DLD1 (cell line): ENCODE results near the gene UQCC2.

Source experiments
- in situ Hi-C: cut with HindIII; loops from 2 replicates; pipeline ENCODE4 v1.10.0; 2017; ENCODE audit warnings: low sequenced_read_pairs

The UQCC2 gene

GRCh38 chr6:33678233-33678931 lies 33.1 kb downstream of the UQCC2 start:
- in situ Hi-C loops: no loop called here

DNA sequence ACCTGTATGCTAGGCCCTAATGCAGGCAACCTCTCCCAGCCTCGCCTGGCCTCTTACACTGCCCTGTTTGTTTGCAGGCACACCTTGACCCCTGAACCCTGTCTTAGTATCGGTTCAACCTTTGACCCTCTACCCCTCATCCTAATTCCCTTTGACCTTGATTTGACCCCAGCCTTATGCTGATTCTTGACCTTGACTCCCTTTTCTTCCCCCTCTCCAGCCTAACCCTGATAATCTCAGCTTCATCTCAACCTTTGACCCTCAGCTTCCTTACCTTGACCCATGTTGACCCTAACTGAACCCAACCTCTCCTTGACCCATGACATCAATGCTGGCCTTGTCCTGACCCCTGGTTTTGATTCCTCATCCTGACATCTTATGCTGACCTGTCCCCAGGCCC lies 33.8 kb downstream of the UQCC2 start:
- in situ Hi-C loops: no loop called here

DNA sequence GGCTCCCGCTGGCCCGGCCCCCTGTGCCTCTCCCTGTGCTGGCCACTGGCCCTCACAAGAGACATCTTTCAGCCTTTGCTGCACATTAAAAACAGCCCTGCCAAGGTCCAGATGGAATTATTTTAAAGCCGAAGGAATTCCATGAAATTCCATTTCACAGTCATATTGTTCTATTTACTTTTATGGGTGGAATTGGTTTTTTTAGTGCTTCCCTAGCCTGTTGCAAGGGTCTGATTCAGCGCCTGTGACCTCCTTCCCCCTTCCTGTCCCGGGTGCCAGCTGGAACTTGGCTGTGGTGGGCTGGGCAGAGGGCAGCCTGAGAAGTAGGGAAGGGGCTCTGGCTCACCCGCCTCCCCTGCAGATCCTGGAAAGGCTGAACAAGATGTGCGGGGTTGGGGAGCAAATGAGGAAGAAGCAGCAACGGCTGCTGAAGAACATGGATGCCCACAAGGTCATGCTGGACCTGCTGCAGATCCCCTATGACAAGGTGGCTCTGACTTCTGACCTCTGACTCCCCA lies 34.3 kb downstream of the UQCC2 start:
- in situ Hi-C loops: no loop called here

DNA sequence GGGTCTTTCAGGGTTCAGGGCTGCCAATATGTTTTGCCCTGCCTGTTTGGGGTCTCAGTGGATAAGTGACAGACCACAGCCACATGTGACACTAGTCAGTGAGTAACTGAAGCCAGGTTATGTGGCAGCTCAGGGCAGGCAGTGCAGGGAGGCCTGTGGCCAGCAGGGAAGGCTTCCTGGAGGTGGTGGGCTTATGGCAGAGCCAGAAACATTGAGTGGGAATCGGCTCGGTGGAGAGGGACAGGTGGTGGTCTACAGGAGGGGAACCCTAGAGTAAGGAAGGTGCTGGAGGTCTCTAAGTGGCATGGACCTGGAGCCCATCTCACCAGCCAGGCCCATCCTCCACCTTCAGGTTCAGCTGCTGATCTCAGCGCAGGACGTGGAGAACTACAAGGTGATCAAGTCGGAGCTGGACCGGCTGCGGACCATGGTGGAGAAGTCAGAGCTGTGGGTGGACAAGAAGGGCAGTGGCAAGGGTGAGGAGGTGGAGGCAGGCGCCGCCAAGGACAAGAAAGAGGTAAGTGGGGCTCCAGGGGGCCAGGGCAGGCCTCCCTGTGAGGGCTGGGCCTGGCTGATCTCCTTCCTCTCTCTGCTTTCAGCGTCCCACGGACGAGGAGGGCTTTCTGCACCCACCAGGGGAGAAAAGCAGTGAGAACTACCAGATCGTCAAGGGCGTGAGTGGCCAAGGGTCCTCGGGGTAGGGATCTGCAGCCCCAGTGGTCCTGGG lies 34.9 kb downstream of the UQCC2 start:
- in situ Hi-C loops: no loop called here

GRCh38 chr6:33675968-33676367 lies 35.5 kb downstream of the UQCC2 start:
- in situ Hi-C loops: no loop called here

GRCh38 chr6:33673851-33674250 lies 37.6 kb downstream of the UQCC2 start:
- in situ Hi-C loops: no loop called here

- in situ Hi-C loops: no loop called here
Measured at GRCh38 chr6:33672808-33673207, 38.7 kb downstream of the UQCC2 start.

- in situ Hi-C loops: no loop called here
Measured at GRCh38 chr6:33671744-33672072, 39.8 kb downstream of the UQCC2 start.

- in situ Hi-C loops: no loop called here
Measured at GRCh38 chr6:33670971-33671743, 40.3 kb downstream of the UQCC2 start.

GRCh38 chr6:33670086-33670660 lies 41.3 kb downstream of the UQCC2 start:
- in situ Hi-C loops: no loop called here

GRCh38 chr6:33668914-33669313 lies 42.6 kb downstream of the UQCC2 start:
- in situ Hi-C loops: no loop called here

DNA sequence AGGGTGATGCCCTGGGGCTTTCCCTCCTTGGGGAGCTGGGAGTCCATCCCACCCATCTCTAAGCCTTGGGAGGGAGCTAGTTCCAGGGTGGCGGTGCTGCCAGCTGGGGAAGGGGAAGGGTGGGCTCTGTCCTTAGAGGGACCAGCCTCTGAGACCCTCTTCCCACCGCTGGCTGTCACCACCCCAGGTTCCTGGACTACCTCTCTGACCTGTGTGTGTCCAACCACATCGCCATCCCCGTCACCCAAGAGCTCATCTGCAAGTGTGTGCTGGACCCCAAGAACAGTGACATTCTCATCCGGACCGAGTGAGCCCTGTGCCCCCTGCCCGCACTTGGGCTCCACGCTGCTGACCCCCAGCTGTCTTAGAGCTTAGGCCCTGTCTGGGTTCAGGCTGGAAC lies 43.2 kb downstream of the UQCC2 start:
- in situ Hi-C loops: no loop called here

GRCh38 chr6:33667776-33668175 lies 43.7 kb downstream of the UQCC2 start:
- in situ Hi-C loops: no loop called here

DNA sequence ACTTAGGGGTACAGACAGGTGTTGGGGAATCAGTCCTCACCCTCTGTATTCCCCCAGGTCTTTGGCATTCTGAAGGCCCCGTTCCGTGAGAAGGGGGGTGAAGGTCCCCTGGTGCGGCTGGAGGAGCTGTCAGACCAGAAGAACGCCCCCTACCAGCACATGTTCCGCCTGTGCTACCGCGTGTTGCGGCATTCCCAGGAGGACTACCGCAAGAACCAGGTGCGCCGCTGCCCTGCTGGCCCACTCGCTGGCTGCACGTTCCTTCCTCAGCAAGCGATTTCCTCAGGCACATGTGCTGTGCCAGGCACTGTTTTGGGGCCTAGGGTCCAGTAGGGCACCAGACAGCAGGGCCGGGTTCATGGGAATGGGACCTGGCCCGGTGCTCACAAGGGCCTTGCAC lies 44.4 kb downstream of the UQCC2 start:
- in situ Hi-C loops: no loop called here

GRCh38 chr6:33665957-33666356 lies 45.5 kb downstream of the UQCC2 start:
- in situ Hi-C loops: no loop called here

DNA sequence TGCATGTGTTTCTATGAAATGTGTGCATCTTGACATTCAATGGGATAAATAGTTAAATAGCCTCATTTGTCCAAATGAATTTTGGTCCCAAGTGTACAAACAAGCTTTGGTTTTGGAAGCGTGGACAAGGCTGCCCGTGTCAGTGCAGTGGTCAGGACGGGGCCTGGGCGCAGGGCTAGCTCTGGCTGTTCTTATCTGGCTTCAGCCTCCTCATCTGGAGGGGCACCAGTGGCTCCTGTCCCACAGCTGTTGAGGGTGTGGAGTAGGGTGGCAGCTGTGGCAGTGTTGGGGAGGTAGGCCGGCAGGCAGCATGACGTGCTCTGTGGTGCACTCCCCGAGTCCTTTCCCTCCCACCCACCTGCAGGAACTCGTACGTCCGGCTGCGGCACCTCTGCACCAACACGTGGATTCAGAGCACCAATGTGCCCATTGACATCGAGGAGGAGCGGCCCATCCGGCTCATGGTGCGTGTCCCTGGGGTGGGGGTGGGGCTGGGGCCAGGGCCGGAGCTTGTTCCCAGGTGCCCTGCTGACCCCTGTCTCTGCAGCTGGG lies 46.9 kb downstream of the UQCC2 start:
- in situ Hi-C loops: no loop called here

- in situ Hi-C loops: no loop called here
Measured at GRCh38 chr6:33663727-33664449, 47.6 kb downstream of the UQCC2 start.

DNA sequence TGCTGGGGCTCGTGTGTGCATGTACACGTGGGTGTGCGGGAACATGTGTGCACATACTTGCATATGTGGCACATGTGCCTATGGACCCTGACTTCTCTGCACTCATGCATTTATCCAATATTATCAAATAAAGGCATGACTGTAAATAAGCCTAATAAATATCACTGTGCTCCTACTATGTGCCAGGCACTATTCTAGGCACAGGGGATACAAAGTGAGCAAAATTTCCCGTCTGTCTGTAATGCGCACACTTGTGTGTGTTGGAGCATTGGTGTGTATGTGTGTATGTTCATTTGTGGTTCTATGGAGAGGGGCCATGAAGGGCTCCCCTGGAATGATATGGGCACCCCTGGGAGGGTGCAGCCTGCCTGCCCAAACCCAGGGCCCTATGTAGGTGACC lies 48.5 kb downstream of the UQCC2 start:
- in situ Hi-C loops: no loop called here

DNA sequence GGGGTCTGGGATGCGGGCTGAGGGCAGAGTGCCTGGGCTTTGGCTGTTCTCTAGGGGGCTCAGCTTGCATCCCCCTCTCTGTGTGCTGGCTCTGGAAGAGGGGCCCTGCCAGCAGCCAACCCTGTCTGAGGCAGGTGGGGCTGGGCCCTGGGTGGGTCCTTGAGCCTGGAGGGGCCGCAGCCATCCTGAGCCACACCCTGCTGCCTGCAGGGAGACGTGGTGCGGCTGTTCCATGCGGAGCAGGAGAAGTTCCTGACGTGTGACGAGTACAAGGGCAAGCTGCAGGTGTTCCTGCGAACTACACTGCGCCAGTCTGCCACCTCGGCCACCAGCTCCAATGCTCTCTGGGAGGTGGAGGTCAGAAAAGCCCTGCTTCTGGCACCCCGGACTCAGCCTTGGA lies 49.2 kb downstream of the UQCC2 start:
- in situ Hi-C loops: no loop called here

DNA sequence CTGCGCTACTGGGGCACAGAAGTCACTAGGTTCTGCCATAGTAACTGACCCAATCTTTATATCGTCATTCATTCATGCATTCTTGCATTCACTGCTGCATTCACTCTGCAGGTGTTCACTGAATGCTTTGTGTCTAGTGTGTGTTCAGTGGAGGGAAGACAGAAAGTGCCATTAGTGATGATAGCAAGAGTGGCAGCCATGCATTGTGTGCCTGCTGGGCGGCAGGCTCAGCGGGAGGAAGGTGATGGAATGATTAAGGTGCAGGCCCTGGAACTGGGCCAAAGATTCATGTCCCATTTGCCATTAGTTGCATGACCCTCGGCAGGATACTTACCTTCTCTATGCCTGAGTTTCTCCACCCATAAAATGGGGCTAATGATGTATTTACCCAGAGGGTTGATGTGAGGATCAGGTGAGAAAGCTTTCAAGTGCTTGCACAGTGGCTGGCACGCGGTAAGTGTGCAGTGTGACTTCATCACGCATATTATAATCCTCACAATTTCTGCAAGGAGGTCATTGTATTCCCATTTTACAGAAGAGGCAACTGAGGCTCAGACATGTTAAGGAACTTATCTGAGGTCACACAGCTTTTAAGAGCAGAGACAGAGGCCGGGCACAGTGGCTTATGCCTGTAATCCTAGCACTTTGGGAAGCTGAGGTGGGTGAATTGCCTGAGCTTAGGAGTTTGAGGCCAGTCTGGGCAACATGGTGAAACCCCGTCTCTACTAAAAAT lies 50.2 kb downstream of the UQCC2 start:
- in situ Hi-C loops: no loop called here
